Fibroblast of lung (primary cell): Measurements from ENCODE around the gene FUNDC1. TPM values are rescaled to one million over a fixed set of nuclear protein-coding genes. Genes with fewer than 3 reads are reported as not detected.

ENCODE experiments used
- DNase-seq, 2 donors: peaks; one replicate each; pipeline versions ENCODE4 v3.0.0 to v3.0.0-alpha.2; 2010; ENCODE audit warnings: low read depth in 2 of 2
- H2AFZ ChIP-seq: 2 replicates; pipeline ENCODE4 v1.5.1; 2012; ENCODE audit warnings: low read length, control low read depth, inconsistent platforms
- H3K27ac ChIP-seq: 2 replicates; pipeline ENCODE4 v1.5.1; 2011; ENCODE audit warnings: low read length, control low read depth; ENCODE audit not compliant: insufficient read depth
- H3K27me3 ChIP-seq: 2 replicates; pipeline ENCODE4 v1.5.1; 2011; ENCODE audit warnings: mild to moderate bottlenecking, low read length; ENCODE audit not compliant: control insufficient read depth, insufficient read depth
- H3K36me3 ChIP-seq: 2 replicates; pipeline ENCODE4 v1.5.1; 2011; ENCODE audit warnings: low read length; ENCODE audit not compliant: control insufficient read depth, insufficient read depth
- H3K4me1 ChIP-seq: 2 replicates; pipeline ENCODE4 v1.5.1; 2011; ENCODE audit warnings: low read length; ENCODE audit not compliant: control insufficient read depth, insufficient read depth; ENCODE audit errors: extremely low read depth
- H3K4me2 ChIP-seq: 2 replicates; pipeline ENCODE4 v1.5.1; 2011; ENCODE audit warnings: low read length, control low read depth; ENCODE audit not compliant: insufficient read depth; ENCODE audit errors: extremely low read depth
- H3K4me3 ChIP-seq, 4 experiments: fragments of 200-600 bp in 1 of 4; sonication (generic) in 1 of 4; replicated peaks in 1 of 4; 2 replicates each; pipeline ENCODE4 v1.5.1; 2011 to 2016; ENCODE audit warnings: low read length in 4 of 4, low read depth in 3 of 4, mild to moderate bottlenecking in 3 of 4, control low read depth in 2 of 4, inconsistent platforms in 1 of 4, mixed read lengths in 1 of 4; ENCODE audit not compliant: insufficient read depth in 1 of 4; ENCODE audit errors: control extremely low read depth in 1 of 4
- H3K79me2 ChIP-seq: 2 replicates; pipeline ENCODE4 v1.5.1; 2012; ENCODE audit warnings: mild to moderate bottlenecking, low read length, inconsistent platforms; ENCODE audit not compliant: control insufficient read depth, insufficient read depth
- H3K9ac ChIP-seq: 2 replicates; pipeline ENCODE4 v1.5.1; 2011; ENCODE audit warnings: mild to moderate bottlenecking, low read length, control low read depth; ENCODE audit not compliant: insufficient read depth
- H3K9me3 ChIP-seq: 2 replicates; pipeline ENCODE4 v1.5.1; 2012; ENCODE audit warnings: low read depth, low read length; ENCODE audit not compliant: control insufficient read depth, insufficient read depth
- H4K20me1 ChIP-seq: 2 replicates; pipeline ENCODE4 v1.5.1; 2011; ENCODE audit warnings: low read length; ENCODE audit not compliant: control insufficient read depth, insufficient read depth; ENCODE audit errors: extremely low read depth
- CTCF ChIP-seq, 2 donors: IDR thresholded peaks in 1 of 2; conservative IDR thresholded peaks in 1 of 2; 1 replicate in 1 of 2; 2 replicates in 1 of 2; pipeline ENCODE4 v1.5.1; 2011 to 2012; ENCODE audit warnings: low read length in 2 of 2, control low read depth in 1 of 2, inconsistent platforms in 1 of 2, low read depth in 1 of 2, mild to moderate bottlenecking in 1 of 2
- EZH2 ChIP-seq: IDR thresholded peaks from 2 replicates; pipeline ENCODE4 v1.5.1; 2012; ENCODE audit warnings: low read length, control low read depth, mild to moderate bottlenecking; ENCODE audit errors: missing control alignments
- polyA plus RNA-seq, 2 donors: library from polyadenylated mRNA; depleted of rRNA in 1 of 2; stranded (reverse) in 1 of 2; unstranded in 1 of 2; fragments of >200 nt; gene quantifications; 2 replicates each; pipeline ENCODE4 v1.2.1, GENCODE V29; 2011 to 2012; ENCODE audit warnings: missing spikeins in 1 of 2
- total RNA-seq: library from RNA; depleted of rRNA; stranded (reverse); fragments of >200 nt; gene quantifications from 2 replicates; pipeline ENCODE4 v1.2.1, GENCODE V29; 2014

Gene FUNDC1
- total and polyA plus RNA-seq, 2 donors (not counting 1 experiment from before 2014, with no cell fraction given) = 17.2 to 19.3 TPM

- Histone ChIP-seq H3K79me2 (no peaks in the 10 kb centered on the region), H3K27ac (no peak overlapping the region), H2AFZ (no peak overlapping the region), H3K9me3 (no peaks in the 10 kb centered on the region), H4K20me1 (no peaks in the 10 kb centered on the region), H3K4me3 (no peak overlapping the region), H3K36me3 (no peaks in the 10 kb centered on the region), H3K4me2 (no peak overlapping the region), H3K9ac (no peak overlapping the region), H3K27me3 (no peaks in the 10 kb centered on the region), H3K4me1 (no peaks in the 10 kb centered on the region)
- TF ChIP-seq EZH2 (no peak), CTCF (conservative IDR thresholded peaks at IDR 0.05 in 1 of 2, IDR thresholded peaks at IDR 0.05 in 1 of 2; ENCODE audit: low read depth in 1 of 2, low read length in 2 of 2) (no peak)
- no peak for DNase-seq
Observed at GRCh38 chrX:44544036-44544435, 1.4 kb upstream of the FUNDC1 start.

- no peak overlapping the region for H3K4me3 ChIP-seq
- H2AFZ ChIP-seq = no peak overlapping the region
- no peak overlapping the region for H3K4me2 ChIP-seq
- H3K27ac ChIP-seq = no peak overlapping the region
- no peak overlapping the region for H3K9ac ChIP-seq
- H3K4me1 ChIP-seq = no peaks in the 10 kb centered on the region
- H3K27me3 ChIP-seq = no peaks in the 10 kb centered on the region
- no peaks in the 10 kb centered on the region for H4K20me1 ChIP-seq
- no peaks in the 10 kb centered on the region for H3K79me2 ChIP-seq
- H3K36me3 ChIP-seq = no peaks in the 10 kb centered on the region
- no peak for TF ChIP-seq CTCF (conservative IDR thresholded peaks at IDR 0.05 in 1 of 2, IDR thresholded peaks at IDR 0.05 in 1 of 2; ENCODE audit: low read depth in 1 of 2, low read length in 2 of 2)
- TF ChIP-seq EZH2 = no peak
- H3K9me3 ChIP-seq = no peaks in the 10 kb centered on the region
- DNase-seq = no peak
Observed at GRCh38 chrX:44536198-44536597, 6.5 kb downstream of the FUNDC1 start.

GRCh38 chrX:44529310-44529709 is 13.3 kb downstream of the FUNDC1 start:
- H3K4me3 ChIP-seq = no peak overlapping the region
- no peaks in the 10 kb centered on the region for H4K20me1 ChIP-seq
- H3K79me2 ChIP-seq = no peaks in the 10 kb centered on the region
- no peaks in the 10 kb centered on the region for H3K4me1 ChIP-seq
- H3K4me2 ChIP-seq = no peak overlapping the region
- no peak overlapping the region for H3K27ac ChIP-seq
- H3K9me3 ChIP-seq = no peaks in the 10 kb centered on the region
- no peaks in the 10 kb centered on the region for H3K27me3 ChIP-seq
- no peak for DNase-seq
- no peak for TF ChIP-seq EZH2
- no peak for TF ChIP-seq CTCF (conservative IDR thresholded peaks at IDR 0.05 in 1 of 2, IDR thresholded peaks at IDR 0.05 in 1 of 2; ENCODE audit: low read depth in 1 of 2, low read length in 2 of 2)
- H3K36me3 ChIP-seq = no peaks in the 10 kb centered on the region
- no peak overlapping the region for H3K9ac ChIP-seq
- H2AFZ ChIP-seq = no peak overlapping the region
